Gastroesophageal sphincter (tissue), 4 donors: ENCODE data around the gene SPDYA. TPM values are rescaled to one million over a fixed set of nuclear protein-coding genes. Genes with fewer than 3 reads are reported as not detected.
"Not testable (repeated sequence)": the region's sequence is repeated elsewhere in the genome, so short reads cannot be mapped to it uniquely, and the experiment has no call there.

Source experiments
- ATAC-seq: fragments of 150-250 bp; one replicate; pipeline ENCODE4 v1.9.1; 2016; ENCODE audit warnings: mild to moderate bottlenecking, moderate library complexity
- H3K27ac ChIP-seq, 4 donors: fragments of 200-600 bp; sonication (generic) in 3 of 4; 1 replicate in 3 of 4; 2 replicates in 1 of 4; pipeline ENCODE4 v1.5.1; 2016 to 2019
- H3K27me3 ChIP-seq: fragments of 200-600 bp; sonication (generic); one replicate; pipeline ENCODE4 v1.5.1; 2019
- H3K36me3 ChIP-seq, 2 donors: fragments of 200-600 bp; sonication (generic); one replicate each; pipeline ENCODE4 v1.5.1; 2019; ENCODE audit warnings: control low read depth in 1 of 2
- H3K4me1 ChIP-seq, 3 donors: fragments of 200-600 bp; sonication (generic); 1 replicate in 2 of 3; 2 replicates in 1 of 3; pipeline ENCODE4 v1.5.1; 2016 to 2019; ENCODE audit warnings: control low read depth in 2 of 3
- H3K4me3 ChIP-seq, 2 donors: fragments of 200-600 bp; sonication (generic); one replicate each; pipeline ENCODE4 v1.5.1; 2019; ENCODE audit warnings: mild to moderate bottlenecking in 1 of 2, moderate library complexity in 1 of 2
- H3K9me3 ChIP-seq, 3 donors: fragments of 200-600 bp; sonication (generic); one replicate each; pipeline ENCODE4 v1.5.1; 2017 to 2019; ENCODE audit warnings: control low read depth in 2 of 3
- CTCF ChIP-seq, 4 experiments: fragments of 200-600 bp in 2 of 4; fragments of 450-650 bp in 2 of 4; sonication (generic) in 1 of 4; IDR thresholded peaks; one replicate each; pipeline ENCODE4 v1.5.1; 2017 to 2019; ENCODE audit warnings: antibody characterized with exemption in 4 of 4, mild to moderate bottlenecking in 2 of 4, moderate library complexity in 2 of 4
- EP300 ChIP-seq: sonication (generic); formaldehyde crosslinking; IDR thresholded peaks from one replicate; pipeline ENCODE4 v1.6.1; 2017; ENCODE audit warnings: antibody characterized with exemption, mild to moderate bottlenecking
- POLR2A ChIP-seq, 2 donors: fragments of 450-650 bp; IDR thresholded peaks; one replicate each; pipeline ENCODE4 v1.6.1; 2017; ENCODE audit warnings: antibody characterized with exemption in 2 of 2, mild to moderate bottlenecking in 2 of 2, moderate library complexity in 1 of 2
- POLR2AphosphoS5 ChIP-seq: sonication (generic); formaldehyde crosslinking; IDR thresholded peaks from one replicate; pipeline ENCODE4 v1.6.1; 2017; ENCODE audit warnings: antibody characterized with exemption
- WGBS, 2 donors: methylation state at CpG; one replicate each; pipeline ENCODE4 v1.1.5; 2018; ENCODE audit warnings: low coverage in 1 of 2; 5-methylcytosine and 5-hydroxymethylcytosine counted together
- total RNA-seq, 4 donors: library from RNA; depleted of rRNA; stranded (reverse); fragments of >200 nt; gene quantifications; one replicate each; pipeline ENCODE4 v1.1.0, GENCODE V29; 2016

Gene SPDYA
- total RNA-seq, 4 donors from 2014 or later, result 1.0 to 3.9 (median 2.1) TPM

GRCh38 chr2:28778392-28778791, 32.2 kb upstream of the SPDYA start:
- Histone ChIP-seq H3K27me3 (no peaks in the 10 kb centered on the region), H3K27ac (peak overlapping the region; percentile 38 to 47 (median 46)), H3K36me3 (peaks cover 20 to 66% of the 10 kb centered on the region in 2 donors), H3K4me1 (peaks cover 4 to 93% (median 16%) of the 10 kb centered on the region in 3 donors), H3K9me3 (no peaks in the 10 kb centered on the region), H3K4me3 (no peak overlapping the region)
- no peak for TF ChIP-seq EP300
- no peak for TF ChIP-seq CTCF (IDR thresholded peaks at IDR 0.05)
- no peak for TF ChIP-seq POLR2A (IDR thresholded peaks at IDR 0.05)
- 30 to 62% methylated on average over 5 of the region's 5 CpGs for WGBS, 2 donors
- ATAC-seq, result no peak

- Histone ChIP-seq H3K27me3 (no peaks in the 10 kb centered on the region), H3K4me3 (no peak overlapping the region), H3K9me3 (no peaks in the 10 kb centered on the region), H3K36me3 (peaks cover 20 to 72% of the 10 kb centered on the region in 2 donors), H3K4me1 (peaks cover 4 to 89% (median 16%) of the 10 kb centered on the region in 3 donors), H3K27ac (peak overlapping the region; percentile 2 to 47 (median 42))
- ATAC-seq, result no peak
- WGBS, 2 donors, result 84 to 97% methylated on average over 2 of the region's 2 CpGs
- TF ChIP-seq POLR2A (IDR thresholded peaks at IDR 0.05) (no peak), CTCF (IDR thresholded peaks at IDR 0.05) (no peak), POLR2AphosphoS5 (peak; percentile 6), EP300 (no peak)
Measured at GRCh38 chr2:28779001-28779400, 31.6 kb upstream of the SPDYA start.

- H3K9me3 ChIP-seq, result no peaks in the 10 kb centered on the region
- H3K4me3 ChIP-seq, result no peak overlapping the region
- H3K36me3 ChIP-seq, result peaks cover 20 to 87% of the 10 kb centered on the region in 2 donors
- TF ChIP-seq POLR2A (IDR thresholded peaks at IDR 0.05) (no peak), POLR2AphosphoS5 (no peak), CTCF (IDR thresholded peaks at IDR 0.05) (no peak), EP300 (no peak)
- 65 to 72% methylated on average over 2 of the region's 2 CpGs for WGBS, 2 donors
- H3K27me3 ChIP-seq, result no peaks in the 10 kb centered on the region
- ATAC-seq, result no peak
- peaks cover under 1 to 74% (median 13%) of the 10 kb centered on the region in 3 donors for H3K4me1 ChIP-seq
- peak overlapping the region in 3 of 4 donors; percentile 5 to 46 (median 41) for H3K27ac ChIP-seq
Measured at GRCh38 chr2:28780496-28780895, 30.1 kb upstream of the SPDYA start.

- WGBS, 2 donors, result 53 to 54% methylated on average over 3 of the region's 3 CpGs
- Histone ChIP-seq H3K36me3 (peaks cover 23 to 100% of the 10 kb centered on the region in 2 donors), H3K4me1 (peaks cover 0 to 55% (median 9%) of the 10 kb centered on the region in 3 donors), H3K27me3 (no peaks in the 10 kb centered on the region), H3K9me3 (no peaks in the 10 kb centered on the region), H3K4me3 (no peak overlapping the region), H3K27ac (peak overlapping the region in 3 of 4 donors; percentile 7 to 33 (median 23))
- no peak for ATAC-seq
- no peak for TF ChIP-seq CTCF (IDR thresholded peaks at IDR 0.05)
- no peak for TF ChIP-seq POLR2A (IDR thresholded peaks at IDR 0.05)
- TF ChIP-seq EP300, result no peak
- no peak for TF ChIP-seq POLR2AphosphoS5
Measured at GRCh38 chr2:28782423-28782822, 28.2 kb upstream of the SPDYA start.

GRCh38 chr2:28784570-28784969, 26.1 kb upstream of the SPDYA start:
- Histone ChIP-seq H3K4me1 (peaks cover 0 to 38% (median 2%) of the 10 kb centered on the region in 3 donors), H3K36me3 (peaks cover 23 to 100% of the 10 kb centered on the region in 2 donors), H3K27ac (peak overlapping the region; percentile 23 to 65 (median 40))
- not testable (repeated sequence) for H3K9me3 ChIP-seq, ATAC-seq, H3K27me3 ChIP-seq, H3K4me3 ChIP-seq
- WGBS, 2 donors, result 50% methylated on average over 1 of the region's 7 CpGs; no CpG with 5 or more reads in 1 of the 2 donors
